Kidney (tissue), 14 donors: ENCODE measurements around the gene FBXW5. TPM values are rescaled to one million over a fixed set of nuclear protein-coding genes. Genes with fewer than 3 reads are reported as not detected.

Experiments
- DNase-seq, 5 donors: peaks; one replicate each; pipeline ENCODE4 v3.0.0-alpha.2; 2013 to 2020
- FAIRE-seq: peaks from 2 replicates; lab custom pipeline; 2012; peaks lifted over from hg19 to GRCh38; lab: Jason Lieb, UNC
- H3K27ac ChIP-seq, 2 donors: one replicate each; pipeline ENCODE4 v1.7.0; 2013; ENCODE audit warnings: low read depth in 2 of 2, low read length in 2 of 2, inconsistent platforms in 1 of 2
- H3K27me3 ChIP-seq: one replicate; pipeline ENCODE4 v1.7.1; 2013; ENCODE audit warnings: low read length, inconsistent platforms; ENCODE audit not compliant: control insufficient read depth, insufficient read depth
- H3K36me3 ChIP-seq, 3 donors: one replicate each; pipeline versions ENCODE4 v1.7.0 to v1.7.1; 2013; ENCODE audit warnings: low read length in 3 of 3, control low read depth in 1 of 3, inconsistent platforms in 1 of 3; ENCODE audit not compliant: insufficient read depth in 3 of 3, control insufficient read depth in 2 of 3
- H3K4me1 ChIP-seq, 3 donors: one replicate each; pipeline versions ENCODE4 v1.7.0 to v1.7.1; 2013; ENCODE audit warnings: low read length in 3 of 3, inconsistent platforms in 1 of 3, low read depth in 1 of 3; ENCODE audit not compliant: control insufficient read depth in 2 of 3, insufficient read depth in 2 of 3
- H3K4me3 ChIP-seq, 3 donors: one replicate each; pipeline versions ENCODE4 v1.7.0 to v1.8.1; 2013; ENCODE audit warnings: low read length in 3 of 3, control low read depth in 1 of 3, inconsistent platforms in 1 of 3
- H3K9ac ChIP-seq, 3 donors: one replicate each; pipeline versions ENCODE4 v1.7.0 to v1.7.1; 2013; ENCODE audit warnings: low read length in 3 of 3, control low read depth in 1 of 3, inconsistent platforms in 1 of 3
- H3K9me3 ChIP-seq, 3 donors: one replicate each; pipeline versions ENCODE4 v1.7.0 to v1.7.1; 2013; ENCODE audit warnings: low read length in 3 of 3, control low read depth in 1 of 3, inconsistent platforms in 1 of 3; ENCODE audit not compliant: control insufficient read depth in 2 of 3, insufficient read depth in 1 of 3
- intact Hi-C: fragments of 100-400 bp; cut with DNase I; formaldehyde crosslinking; loops from one replicate; pipeline ENCODE4 v1.11.1; 2022
- polyA plus RNA-seq: library from polyadenylated mRNA; stranded (reverse); fragments of 350-450 nt; fragmentation: Illumina TruSeq; extraction: RNeasy Lipid Tissue Mini Kit (QIAGEN cat#74804); gene quantifications from one replicate; pipeline ENCODE4 v1.2.3, GENCODE V29; 2014; ENCODE audit warnings: low read depth, low replicate concordance; ENCODE audit not compliant: insufficient read depth
- total RNA-seq: library from RNA; stranded (reverse); fragmentation: NEBNext Ultra II Directional; extraction: Animal tissue kit (Norgen Biotek cat#: 25700); gene quantifications from one replicate; pipeline ENCODE4 v1.2.1, GENCODE V29; 2021
- TF ChIP-seq, protein P1 (sequence below): IDR thresholded peaks from 3 replicates; pipeline ENCODE4 v1.5.1; 2012; ENCODE audit warnings: mild to moderate bottlenecking, moderate library complexity, borderline replicate concordance; ENCODE audit not compliant: insufficient read depth; ENCODE audit errors: extremely low read depth
- donor health status: control.
- donor health status: control.
- donor health status: control.
- donor health status: control.
- donor health status: control.
- donor health status: DM: yes; HTN: yes; CAD: no.
- donor health status: Normal renal cell carcinoma (clear cell type).

FBXW5 gene
- total and polyA plus RNA-seq, 2 donors from 2014 or later: 92.5 to 97.2 TPM

- Histone ChIP-seq H3K4me3 (no peak overlapping the region), H3K27me3 (peaks cover 7% of the 10 kb centered on the region), H3K9ac (no peak overlapping the region), H3K4me1 (peaks cover 0 to 6% (median 0%) of the 10 kb centered on the region in 3 donors), H3K27ac (peak overlapping the region; percentile 51 to 80), H3K9me3 (no peaks in the 10 kb centered on the region), H3K36me3 (peaks cover 0 to 3% (median 0%) of the 10 kb centered on the region in 3 donors)
- intact Hi-C loops: no loop called here
- FAIRE-seq (no peak), DNase-seq (peak in 2 of 5 donors; percentile 57 to 87)
- TF ChIP-seq, protein P1, sequence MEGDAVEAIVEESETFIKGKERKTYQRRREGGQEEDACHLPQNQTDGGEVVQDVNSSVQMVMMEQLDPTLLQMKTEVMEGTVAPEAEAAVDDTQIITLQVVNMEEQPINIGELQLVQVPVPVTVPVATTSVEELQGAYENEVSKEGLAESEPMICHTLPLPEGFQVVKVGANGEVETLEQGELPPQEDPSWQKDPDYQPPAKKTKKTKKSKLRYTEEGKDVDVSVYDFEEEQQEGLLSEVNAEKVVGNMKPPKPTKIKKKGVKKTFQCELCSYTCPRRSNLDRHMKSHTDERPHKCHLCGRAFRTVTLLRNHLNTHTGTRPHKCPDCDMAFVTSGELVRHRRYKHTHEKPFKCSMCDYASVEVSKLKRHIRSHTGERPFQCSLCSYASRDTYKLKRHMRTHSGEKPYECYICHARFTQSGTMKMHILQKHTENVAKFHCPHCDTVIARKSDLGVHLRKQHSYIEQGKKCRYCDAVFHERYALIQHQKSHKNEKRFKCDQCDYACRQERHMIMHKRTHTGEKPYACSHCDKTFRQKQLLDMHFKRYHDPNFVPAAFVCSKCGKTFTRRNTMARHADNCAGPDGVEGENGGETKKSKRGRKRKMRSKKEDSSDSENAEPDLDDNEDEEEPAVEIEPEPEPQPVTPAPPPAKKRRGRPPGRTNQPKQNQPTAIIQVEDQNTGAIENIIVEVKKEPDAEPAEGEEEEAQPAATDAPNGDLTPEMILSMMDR: no peak
Measured at GRCh38 chr9:136981588-136982231, 37.2 kb upstream of the FBXW5 start.

DNA sequence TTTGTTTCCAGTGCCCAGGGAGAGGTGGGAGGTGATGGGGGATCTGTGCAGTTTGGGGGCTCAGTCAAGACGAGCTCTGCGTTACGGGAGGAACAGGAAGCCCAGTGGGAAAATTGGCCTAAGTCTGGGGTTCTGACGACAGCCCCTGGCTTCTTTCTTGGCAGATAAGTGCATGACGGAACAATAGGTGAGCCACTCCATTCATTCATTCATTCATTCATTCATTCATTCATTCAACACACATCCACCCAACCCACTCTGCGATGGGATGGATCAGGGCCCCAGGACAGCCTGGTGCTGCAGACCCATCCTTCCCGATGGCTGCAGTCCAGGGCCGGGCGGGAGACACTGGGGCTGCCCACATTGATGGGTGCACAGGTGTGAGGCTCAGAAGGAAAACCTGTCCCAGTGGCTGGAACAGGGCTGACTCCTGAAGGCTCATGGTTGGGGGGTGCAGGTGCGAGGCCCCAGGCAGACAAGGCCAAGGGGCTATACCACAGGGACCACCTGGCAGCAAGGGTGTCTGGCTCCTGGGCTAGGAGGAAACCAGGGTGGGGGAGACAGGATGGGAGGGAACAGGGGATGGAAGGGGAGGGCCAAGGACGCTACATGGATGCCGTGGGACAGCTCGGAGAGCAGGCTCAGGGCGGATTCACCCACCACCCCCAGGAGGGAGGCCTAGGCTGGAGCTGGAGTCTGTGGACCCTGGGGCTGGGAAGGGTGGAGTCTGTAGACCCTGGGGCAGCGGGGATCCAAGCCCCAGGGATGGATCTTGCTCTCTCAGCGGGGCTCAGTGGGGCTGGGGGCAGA, 36.3 kb upstream of the FBXW5 start:
- H3K36me3 ChIP-seq: peaks cover 0 to 3% (median 0%) of the 10 kb centered on the region in 3 donors
- no peak for DNase-seq

GRCh38 chr9:136979769-136980587, 35.4 kb upstream of the FBXW5 start:
- no peak for FAIRE-seq
- H3K4me3 ChIP-seq: no peak overlapping the region
- H3K9me3 ChIP-seq: no peaks in the 10 kb centered on the region
- no peak overlapping the region for H3K9ac ChIP-seq
- peaks cover 0 to 3% (median 0%) of the 10 kb centered on the region in 3 donors for H3K36me3 ChIP-seq
- peaks cover 0 to 13% (median 0%) of the 10 kb centered on the region in 3 donors for H3K4me1 ChIP-seq
- no peak overlapping the region for H3K27ac ChIP-seq
- no peak for DNase-seq
- H3K27me3 ChIP-seq: peaks cover 5% of the 10 kb centered on the region
- TF ChIP-seq, protein P1: no peak
- intact Hi-C loops: no loop called here

More for the DNA sequence above, 36.3 kb upstream of the FBXW5 start:
- TF ChIP-seq, protein P1: no peak
- no peak overlapping the region for H3K4me3 ChIP-seq
- no peak overlapping the region for H3K9ac ChIP-seq
- H3K27ac ChIP-seq: peak overlapping the region in 1 of 2 donors; percentile 78
- intact Hi-C loops: no loop called here
- no peak for FAIRE-seq
- H3K27me3 ChIP-seq: peaks cover 5% of the 10 kb centered on the region
- no peaks in the 10 kb centered on the region for H3K9me3 ChIP-seq
- peaks cover 0 to 6% (median 0%) of the 10 kb centered on the region in 3 donors for H3K4me1 ChIP-seq
